Measurements from ENCODE around the gene PCDHGB2. TPM values are rescaled to one million over a fixed set of nuclear protein-coding genes. Genes with fewer than 3 reads are reported as not detected.
A peak's percentile ranks its signal among the peaks of the same experiment; 100 is the strongest.

Gene PCDHGB2
- total RNA-seq, 4 donors from 2014 or later, result 2.7 to 15.6 (median 4.1) TPM

- TF ChIP-seq CTCF (IDR thresholded peaks at IDR 0.05) (no peak), POLR2A (IDR thresholded peaks at IDR 0.05) (no peak), POLR2AphosphoS5 (IDR thresholded peaks at IDR 0.05) (no peak), EP300 (IDR thresholded peaks at IDR 0.05) (no peak)
- H3K27me3 ChIP-seq, result peaks cover 29% of the 10 kb centered on the region
- H3K27ac ChIP-seq, result no peak overlapping the region
- peaks cover 0 to 100% (median 4%) of the 10 kb centered on the region in 3 donors for H3K9me3 ChIP-seq
- WGBS, 2 donors (ENCODE audit: low coverage in 1 of 2), result 28 to 44% methylated on average over 6 to 12 of the region's 15 CpGs
- peaks cover 0 to 23% of the 10 kb centered on the region in 2 donors for H3K36me3 ChIP-seq
- H3K4me3 ChIP-seq, result no peak overlapping the region
- no peak for ATAC-seq
- no peaks in the 10 kb centered on the region for H3K4me1 ChIP-seq
Observed at GRCh38 chr5:141360685-141361084, 891 bp downstream of the PCDHGB2 start.

GRCh38 chr5:141362719-141363118 is 2.9 kb downstream of the PCDHGB2 start:
- ATAC-seq, result no peak
- H3K4me1 ChIP-seq, result no peaks in the 10 kb centered on the region
- peaks cover 0 to 13% of the 10 kb centered on the region in 2 donors for H3K36me3 ChIP-seq
- no peak overlapping the region for H3K4me3 ChIP-seq
- peaks cover 0 to 100% (median 7%) of the 10 kb centered on the region in 3 donors for H3K9me3 ChIP-seq
- H3K27ac ChIP-seq, result no peak overlapping the region
- H3K27me3 ChIP-seq, result peaks cover 37% of the 10 kb centered on the region
- TF ChIP-seq POLR2AphosphoS5 (IDR thresholded peaks at IDR 0.05) (no peak), POLR2A (IDR thresholded peaks at IDR 0.05) (no peak), CTCF (IDR thresholded peaks at IDR 0.05) (no peak), EP300 (IDR thresholded peaks at IDR 0.05) (no peak)

- peak within 1 kb of the TSS in 1 of 2 donors; percentile 35 for H3K4me3 ChIP-seq
- H3K4me1 ChIP-seq, result no peaks in the 10 kb centered on the region
- 8 to 19% methylated on average over 11 to 23 of the region's 34 CpGs for WGBS, 2 donors (ENCODE audit: low coverage in 1 of 2)
- peaks cover 0 to 10% of the 10 kb centered on the region in 2 donors for H3K36me3 ChIP-seq
- peak within 1 kb of the TSS in 1 of 4 donors; percentile 5 for H3K27ac ChIP-seq
- H3K27me3 ChIP-seq, result peaks cover 37% of the 10 kb centered on the region
- peaks cover 0 to 100% (median 7%) of the 10 kb centered on the region in 3 donors for H3K9me3 ChIP-seq
- no peak for TF ChIP-seq CTCF (IDR thresholded peaks at IDR 0.05)
- TF ChIP-seq POLR2AphosphoS5 (IDR thresholded peaks at IDR 0.05), result no peak
- TF ChIP-seq EP300 (IDR thresholded peaks at IDR 0.05), result no peak
- no peak for TF ChIP-seq POLR2A (IDR thresholded peaks at IDR 0.05)
- no peak for ATAC-seq
Observed at GRCh38 chr5:141363952-141364660, 4.3 kb downstream of the PCDHGB2 start, which contains the start of gene PCDHGA5. TSS of gene PCDHGA5 (plus strand) at chr5:141364162. CDS start at chr5:141364331, 169 bp downstream.

GRCh38 chr5:141366016-141366896 is 6.5 kb downstream of the PCDHGB2 start:
- Histone ChIP-seq H3K9me3 (peaks cover 0 to 100% (median 5%) of the 10 kb centered on the region in 3 donors), H3K4me3 (no peak overlapping the region), H3K4me1 (no peaks in the 10 kb centered on the region), H3K27me3 (peaks cover 33% of the 10 kb centered on the region), H3K27ac (no peak overlapping the region), H3K36me3 (peaks cover 0 to 10% of the 10 kb centered on the region in 2 donors)
- no peak for ATAC-seq
- TF ChIP-seq POLR2AphosphoS5 (IDR thresholded peaks at IDR 0.05) (no peak), CTCF (IDR thresholded peaks at IDR 0.05) (no peak), POLR2A (IDR thresholded peaks at IDR 0.05) (no peak), EP300 (IDR thresholded peaks at IDR 0.05) (no peak)
- 41 to 43% methylated on average over 4 to 13 of the region's 46 CpGs for WGBS, 2 donors (ENCODE audit: low coverage in 1 of 2)
